GM18499 (cell line): ENCODE measurements around the gene CREM.
"Not testable (repeated sequence)": the region's sequence is repeated elsewhere in the genome, so short reads cannot be mapped to it uniquely, and the experiment has no call there.

Experiments
- ATAC-seq: cut with Tn5 transposase; IDR thresholded peaks from one replicate; pipeline ENCODE4 v1.9.1; 2021; ENCODE audit warnings: moderate number of reproducible peaks; ENCODE audit not compliant: insufficient read depth, unreplicated experiment

Gene CREM

DNA sequence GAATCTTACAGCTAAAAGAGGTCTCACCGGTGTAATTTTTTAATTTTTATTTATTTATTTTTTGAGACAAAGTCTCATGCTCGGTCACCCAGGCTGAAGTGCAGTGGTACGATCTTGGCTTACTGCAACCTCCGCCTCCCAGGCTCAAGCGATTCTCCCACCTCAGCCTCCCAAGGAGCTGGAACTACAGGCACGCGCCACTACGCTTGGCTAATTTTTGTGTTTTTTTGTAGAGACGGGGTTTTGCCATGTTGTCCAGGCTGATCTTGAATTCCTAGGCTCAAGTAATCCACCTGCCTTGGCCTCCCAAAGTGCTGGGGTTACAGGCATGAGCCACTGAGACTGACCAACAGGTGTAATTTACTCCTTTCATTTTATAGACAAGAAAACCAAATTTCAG is 90.3 kb downstream of the CREM start:
- not testable (repeated sequence) for ATAC-seq

DNA sequence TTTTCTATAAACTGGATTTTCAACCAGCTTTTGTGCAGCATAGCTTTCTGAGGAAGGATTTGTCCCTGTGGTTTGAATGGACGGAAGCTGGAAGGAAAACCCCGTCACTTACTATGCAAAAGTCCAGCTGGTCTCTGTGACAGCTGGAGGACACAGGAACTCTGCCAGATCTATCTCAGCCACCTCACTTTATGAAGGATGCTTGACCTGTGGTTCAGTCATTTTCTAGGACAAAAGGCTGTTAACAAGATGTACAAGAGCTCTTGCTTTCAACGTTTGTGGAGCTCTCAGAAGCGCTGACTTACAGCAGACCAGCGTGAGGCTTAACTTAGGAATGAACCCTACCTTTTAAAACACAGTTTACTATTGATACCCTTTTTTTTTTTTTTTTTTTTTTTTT is 90.8 kb downstream of the CREM start:
- ATAC-seq, result no peak

DNA sequence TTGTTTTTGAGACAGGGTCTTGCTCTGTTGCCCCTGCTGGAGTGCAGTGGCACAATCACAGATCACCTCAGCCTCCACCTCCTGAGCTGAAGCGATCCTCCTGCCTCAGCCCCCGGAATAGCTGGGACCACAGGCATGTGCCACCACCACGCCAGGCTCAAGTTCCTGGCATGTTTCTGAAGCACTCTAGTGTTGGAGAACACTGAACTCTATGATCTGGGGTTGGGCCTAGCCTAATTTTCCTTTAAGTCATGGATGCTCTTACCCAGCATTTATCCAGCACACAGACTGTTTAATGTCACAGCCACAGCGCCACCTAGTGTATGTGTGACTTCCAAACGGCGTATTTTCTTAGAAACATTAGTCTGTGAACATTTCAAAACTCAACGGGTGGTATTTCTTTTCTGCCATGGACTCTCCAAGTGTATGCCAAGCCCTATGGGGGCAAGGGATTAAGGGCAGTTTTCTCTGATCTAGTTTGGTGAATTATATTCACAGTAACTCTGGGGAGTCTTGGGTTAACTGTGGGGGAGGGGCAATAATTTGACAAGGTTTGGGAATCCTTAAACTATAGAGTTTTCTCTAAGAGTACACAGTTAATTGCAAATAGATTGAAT is 91.8 kb downstream of the CREM start:
- no peak for ATAC-seq

DNA sequence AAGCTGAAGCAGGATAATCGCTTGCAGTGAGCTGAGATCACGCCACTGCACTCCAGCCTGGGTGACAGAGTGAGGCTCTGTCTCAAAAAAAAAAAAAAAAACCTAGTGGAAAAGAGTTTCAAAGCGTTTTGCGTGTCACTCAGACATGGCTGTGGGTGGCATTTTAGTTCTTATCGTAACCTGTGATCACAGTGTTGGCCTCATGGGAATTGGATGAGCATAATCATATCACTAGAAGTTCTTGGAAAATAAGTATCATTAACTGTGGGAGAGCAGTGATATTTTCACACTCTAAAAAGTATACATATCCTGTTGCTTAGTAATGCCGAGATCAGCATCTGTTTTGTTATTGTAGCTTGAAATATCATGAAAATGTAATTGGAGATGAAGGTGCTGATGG is 92.6 kb downstream of the CREM start:
- ATAC-seq, result no peak

DNA sequence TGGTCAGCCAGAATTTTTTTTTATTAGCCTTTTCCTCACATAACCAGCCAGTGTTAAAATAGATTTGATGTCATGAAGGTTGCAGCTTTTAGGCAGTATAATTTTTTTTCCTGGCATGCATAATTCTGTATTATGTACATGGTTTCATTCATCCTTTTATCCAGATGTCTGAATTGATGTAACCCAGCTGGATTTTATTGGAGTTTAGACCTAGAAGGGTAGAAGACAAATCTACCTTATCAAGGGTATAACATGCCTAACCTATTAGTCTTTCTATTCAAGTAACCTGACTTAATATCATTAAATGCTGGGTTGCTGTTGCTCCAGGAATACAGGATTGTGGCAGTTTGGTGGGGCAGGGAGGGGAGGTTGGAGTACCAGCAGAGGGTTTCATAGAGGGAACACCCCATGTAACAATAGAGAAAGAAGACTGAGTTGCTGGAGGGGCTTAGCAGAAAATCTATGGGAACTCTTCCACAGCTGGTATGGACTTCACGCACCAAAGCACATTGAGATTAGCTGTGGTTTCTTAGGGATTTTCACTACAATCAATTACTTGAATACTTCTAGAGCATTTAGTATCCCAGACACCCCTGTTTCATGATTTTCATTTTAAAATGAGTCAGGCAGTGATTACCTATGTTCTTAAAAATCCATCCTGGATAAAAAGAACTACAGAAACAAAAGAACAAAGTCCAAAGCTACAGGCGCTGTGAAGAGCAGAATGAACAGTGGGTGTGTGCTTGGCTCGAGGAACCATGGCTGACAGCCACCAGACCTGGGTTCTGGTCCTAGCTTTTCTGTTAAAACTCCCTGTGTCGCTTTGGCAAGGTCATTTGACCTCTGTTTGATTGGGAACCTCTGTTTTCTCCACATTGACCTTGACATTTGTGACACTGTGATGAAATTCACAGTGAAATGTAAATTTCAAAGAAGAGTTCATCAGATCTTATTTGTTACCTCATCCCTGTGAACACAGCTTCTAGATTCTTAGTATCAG is 93.5 kb downstream of the CREM start:
- no peak for ATAC-seq

DNA sequence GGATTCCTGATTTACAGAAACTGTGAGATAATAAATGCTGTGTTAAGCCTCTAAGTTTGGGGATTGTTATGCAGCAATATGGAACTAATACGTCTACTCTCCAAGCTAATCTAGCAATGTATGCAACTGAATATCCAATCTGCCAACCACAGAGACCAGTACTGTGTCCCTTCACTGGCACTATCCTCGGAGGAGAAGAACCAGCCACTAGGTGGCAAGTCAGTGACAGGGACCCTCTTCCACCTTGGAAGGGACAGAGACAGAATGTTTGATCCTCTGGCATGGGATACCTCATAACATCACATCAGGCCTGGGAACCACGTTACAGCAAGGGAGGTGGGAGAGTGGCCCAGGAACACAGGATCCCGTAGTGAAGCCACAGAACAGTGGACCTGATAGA is 96.4 kb downstream of the CREM start:
- ATAC-seq, result no peak

DNA sequence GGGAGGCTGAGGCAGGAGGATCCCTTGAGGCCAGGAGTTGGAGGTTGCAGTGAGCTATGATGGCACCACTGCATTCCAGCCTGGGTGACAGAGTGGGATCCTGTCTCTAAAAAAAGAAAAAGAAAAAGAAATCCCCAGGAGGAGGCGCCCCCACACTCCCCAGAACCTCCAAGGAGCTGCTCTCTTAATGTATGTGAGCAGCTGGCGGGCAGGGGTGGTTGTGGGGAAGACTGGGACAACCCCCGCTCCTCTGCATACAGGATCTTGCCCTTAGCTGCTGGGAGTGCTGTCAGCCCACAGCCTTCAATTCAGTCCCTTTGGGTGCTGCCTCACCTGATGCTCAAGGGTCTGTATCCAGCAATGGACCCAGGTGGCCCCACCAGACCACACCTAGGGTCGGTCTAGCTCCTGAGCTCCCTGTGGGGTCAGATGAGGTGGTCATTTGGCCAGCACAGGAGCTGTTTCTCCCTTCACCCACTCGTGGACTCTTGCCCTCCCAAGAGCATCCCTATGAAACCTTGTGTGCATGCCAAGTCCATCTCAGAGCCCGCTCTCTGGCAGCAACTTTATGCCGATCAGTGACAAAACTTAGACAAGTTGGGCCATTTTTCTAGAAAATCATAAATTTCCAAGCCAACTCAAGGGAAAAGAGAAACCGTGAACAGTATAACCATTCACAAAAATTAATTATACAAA is 97.5 kb downstream of the CREM start:
- no peak for ATAC-seq

DNA sequence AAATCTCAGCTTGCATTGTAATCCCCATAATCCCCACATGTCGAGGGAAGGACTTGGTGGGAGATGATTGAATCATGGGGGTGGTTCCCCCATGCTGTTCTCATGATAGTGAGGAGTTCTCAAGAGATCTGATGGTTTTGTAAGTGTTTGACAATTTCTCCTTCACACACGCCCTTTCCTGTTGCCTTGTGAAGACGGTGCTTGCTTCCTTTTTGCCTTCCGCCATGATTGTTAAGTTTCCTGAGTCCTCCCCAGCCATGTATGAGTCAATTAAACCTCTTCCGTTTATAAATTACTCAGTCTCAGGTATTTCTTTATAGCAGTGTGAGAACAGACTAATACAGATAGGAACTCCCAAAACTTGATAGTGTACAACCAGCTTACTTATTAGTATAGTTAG is 98.6 kb downstream of the CREM start:
- no peak for ATAC-seq

DNA sequence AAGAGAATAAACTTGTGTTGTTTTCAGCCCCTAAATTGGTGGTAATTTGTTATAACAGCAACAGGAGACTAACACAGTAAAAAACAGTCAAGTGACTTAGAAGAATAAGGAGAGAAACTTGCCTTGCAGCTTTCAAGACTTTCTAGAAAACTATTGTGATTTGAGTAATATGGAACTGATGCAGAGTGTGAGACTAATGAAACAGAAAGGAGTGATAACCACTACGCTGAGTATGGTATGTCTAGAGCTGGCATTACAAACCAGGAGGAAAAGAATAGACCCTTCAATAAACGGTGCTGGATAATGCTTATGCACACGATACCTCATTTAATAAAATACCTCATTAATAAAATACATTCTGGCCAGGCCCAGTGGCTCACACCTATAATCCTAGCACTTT is 99.9 kb downstream of the CREM start:
- ATAC-seq, result no peak

DNA sequence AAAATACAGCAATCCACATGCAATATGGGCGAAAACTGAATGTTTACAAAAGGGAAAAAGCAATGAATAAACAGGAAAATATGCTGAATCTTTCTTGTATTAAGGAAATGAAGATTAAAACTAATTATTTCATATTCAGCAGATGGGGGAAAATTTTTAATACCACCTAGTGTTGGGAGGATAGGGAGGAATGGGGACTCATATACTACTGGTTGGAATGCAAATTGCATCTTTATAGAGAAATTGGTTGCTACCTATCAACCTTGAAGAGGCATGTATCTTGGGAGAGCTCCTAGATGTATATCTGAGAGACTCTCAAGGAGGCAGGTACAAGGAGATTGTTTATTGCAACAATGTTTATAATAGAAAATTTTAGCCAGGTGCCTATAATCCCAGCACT is 101.4 kb downstream of the CREM start:
- no peak for ATAC-seq

DNA sequence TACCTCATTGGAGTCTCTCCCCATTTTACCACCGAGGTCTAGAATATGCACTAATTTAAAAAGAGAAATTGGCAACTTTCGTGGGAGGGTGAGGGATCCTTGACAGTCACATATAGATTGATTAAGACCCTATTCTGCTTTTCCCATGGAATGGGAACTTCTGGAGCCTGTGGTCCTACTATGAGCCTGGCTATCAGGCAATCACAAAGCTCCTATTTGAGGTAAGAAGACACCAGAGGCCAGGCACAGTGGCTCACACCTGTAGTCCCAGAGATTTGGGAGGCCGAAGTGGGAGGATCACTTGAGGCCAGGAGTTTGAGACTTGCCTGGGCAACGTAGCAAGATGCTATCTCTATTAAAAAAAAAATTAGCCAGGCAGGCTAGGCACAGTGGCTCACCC is 105.0 kb downstream of the CREM start:
- no peak for ATAC-seq

DNA sequence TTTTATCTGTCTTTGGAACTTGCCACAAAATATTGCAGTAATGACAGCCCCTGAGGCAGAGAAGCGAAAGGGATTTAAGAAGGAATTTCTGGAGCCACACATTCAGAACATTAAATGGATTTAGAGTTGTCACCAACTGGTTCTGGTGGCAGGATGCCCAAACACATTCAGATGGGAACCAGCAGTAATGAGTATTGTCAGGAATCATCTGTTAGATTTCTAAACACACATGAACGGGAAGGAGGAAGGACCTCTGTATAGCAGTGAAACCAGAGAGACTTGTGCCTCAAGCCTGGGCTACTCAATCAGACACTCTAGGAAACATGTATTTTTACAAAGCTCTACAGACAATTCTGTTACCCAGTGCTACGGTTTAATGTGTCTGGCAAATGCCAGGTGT is 105.9 kb downstream of the CREM start:
- no peak for ATAC-seq

DNA sequence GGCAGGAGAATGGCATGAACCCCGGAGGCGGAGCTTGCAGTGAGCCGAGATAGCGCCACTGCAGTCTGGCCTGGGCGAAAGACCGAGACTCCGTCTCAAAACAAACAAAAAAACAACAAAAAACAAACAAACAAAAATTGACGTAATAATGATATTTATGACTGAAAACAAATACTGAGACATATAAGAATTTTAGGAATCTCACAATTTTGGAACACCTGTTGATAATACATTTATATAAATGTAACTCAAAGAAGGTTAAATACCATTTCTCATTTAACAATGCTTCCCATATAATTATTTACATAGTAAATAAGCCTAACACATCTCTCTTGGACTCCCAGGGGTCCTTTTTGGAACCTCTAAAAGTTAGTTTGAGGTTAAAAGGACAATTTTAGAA is 107.4 kb downstream of the CREM start:
- ATAC-seq, result no peak

DNA sequence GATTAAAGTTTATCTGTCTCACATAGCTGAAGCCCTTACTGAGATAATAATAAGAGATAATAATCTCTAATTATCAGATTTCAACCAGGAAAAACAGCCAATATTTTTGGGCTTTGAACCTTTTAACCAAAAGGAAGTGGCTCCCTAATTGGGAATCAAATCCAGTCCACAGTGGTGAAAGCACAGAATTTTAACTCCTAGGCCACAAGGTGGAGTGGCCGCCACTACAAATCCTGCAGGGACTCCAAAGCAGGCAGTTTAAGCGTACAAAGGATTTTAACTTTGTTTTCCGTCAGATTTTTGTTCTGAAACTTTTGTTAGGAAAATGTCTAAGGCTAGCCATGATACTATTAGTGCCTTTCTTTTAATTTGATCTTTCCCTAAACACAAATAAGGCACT is 110.1 kb downstream of the CREM start:
- no peak for ATAC-seq

DNA sequence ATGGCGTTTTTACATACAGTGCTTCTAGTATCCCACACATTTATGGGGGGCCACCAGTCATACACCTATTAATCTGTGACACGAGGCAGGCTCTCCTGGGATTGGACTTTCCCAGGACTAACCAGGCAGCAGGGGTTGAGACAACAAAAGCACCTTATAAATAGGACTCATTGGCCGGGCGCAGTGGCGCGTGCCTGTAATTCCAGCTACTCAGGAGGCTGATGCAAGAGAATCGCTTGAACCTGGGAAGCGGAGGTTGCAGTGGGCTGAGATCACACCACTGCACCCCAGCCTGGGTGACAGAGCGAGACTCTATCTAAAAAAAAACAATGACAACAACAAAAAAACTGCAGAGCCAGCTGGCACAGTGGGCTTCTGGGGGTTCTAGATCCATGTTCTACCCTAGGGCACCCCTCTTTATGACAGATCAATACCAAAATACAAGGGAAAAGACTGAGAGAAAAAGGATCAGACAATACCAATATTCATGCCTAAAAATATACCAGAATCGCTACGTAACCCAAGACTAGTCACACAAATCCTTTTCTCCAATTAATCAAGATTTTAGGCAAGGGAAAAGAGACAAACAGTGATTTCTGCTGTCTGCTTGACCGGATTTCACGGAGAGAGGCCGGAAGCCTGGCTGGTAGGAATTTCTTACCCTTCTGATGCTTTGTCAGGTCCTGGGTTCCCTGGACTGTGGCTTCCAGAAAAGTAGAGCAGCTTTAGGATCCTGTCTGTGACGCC is 111.3 kb downstream of the CREM start:
- ATAC-seq, result no peak

DNA sequence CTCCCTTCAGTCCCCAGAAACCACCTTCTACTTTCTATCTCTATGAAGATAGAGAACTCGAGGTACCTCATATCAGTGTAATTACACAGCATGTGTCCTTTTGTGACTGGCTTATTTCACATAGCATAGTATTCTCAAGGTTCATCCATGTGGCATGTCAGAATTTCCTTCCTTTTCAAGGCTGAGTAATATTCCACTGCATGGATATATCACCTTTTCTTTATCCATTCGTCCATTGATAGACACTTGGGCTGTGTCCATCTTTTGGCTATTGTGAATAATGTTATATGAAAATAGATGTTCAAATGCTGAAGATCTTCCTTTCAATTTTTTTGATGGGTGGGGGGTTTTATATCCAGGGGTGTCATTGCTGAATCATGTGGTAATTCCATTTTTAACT is 117.9 kb downstream of the CREM start:
- no peak for ATAC-seq

DNA sequence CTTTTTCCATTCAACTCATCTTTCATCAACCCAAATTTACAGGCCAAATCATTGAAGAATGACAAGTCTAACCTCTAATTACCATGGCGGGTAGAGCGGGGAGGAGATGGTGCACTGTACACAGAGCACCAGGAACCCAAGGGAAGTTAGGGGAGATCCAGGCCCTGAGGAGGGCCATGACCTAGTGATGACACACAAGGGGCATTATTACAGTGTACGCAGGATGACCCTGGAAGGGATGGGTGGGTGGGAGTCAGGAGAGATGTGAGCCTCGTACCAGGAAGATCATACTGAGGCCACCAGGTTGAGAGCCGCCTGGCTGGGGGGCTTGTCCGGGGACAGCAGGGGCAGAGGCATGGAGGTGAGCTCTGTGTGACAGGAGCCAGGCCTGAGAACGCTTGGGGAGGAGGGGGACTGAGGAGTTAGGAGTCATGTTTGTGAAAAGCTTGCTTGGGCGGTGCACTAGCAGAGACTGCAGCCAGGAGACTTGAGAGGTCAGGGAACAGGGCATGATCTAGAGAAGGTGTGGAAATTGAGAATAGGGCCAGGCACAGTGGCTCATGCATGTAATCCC is 120.2 kb downstream of the CREM start:
- no peak for ATAC-seq

DNA sequence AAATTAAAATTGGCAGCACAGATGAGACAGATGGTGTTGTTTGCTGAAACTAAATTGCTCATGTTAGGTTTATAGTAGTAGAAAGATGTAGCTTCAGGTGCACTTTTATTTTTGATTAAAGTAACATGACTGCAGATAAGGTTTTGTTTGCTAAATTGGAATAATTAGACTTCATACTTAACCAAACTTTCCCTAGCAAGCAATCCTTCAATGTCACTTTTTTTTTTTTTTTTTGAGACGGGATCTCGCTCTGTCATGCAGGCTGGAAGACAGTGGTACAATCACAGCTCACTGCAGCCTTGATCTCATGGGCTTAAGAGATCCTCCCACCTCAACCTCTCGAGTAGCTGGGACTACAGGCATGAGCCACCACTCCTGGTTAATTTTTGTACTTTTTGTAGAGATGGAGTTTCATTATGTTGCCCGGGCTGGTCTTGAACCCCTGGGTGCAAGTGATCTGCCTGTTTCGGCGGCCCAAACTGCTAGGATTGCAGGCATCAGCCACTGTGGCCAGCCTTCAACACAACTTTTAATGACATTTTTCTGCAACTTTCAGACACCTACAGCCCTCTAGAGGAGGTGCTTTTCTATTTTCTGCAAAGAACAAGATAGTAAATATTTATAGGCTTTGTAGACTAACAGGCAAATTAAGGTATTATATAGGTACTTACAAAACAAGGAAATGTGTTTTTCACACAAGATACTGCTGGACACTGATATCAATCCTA is 124.9 kb downstream of the CREM start:
- no peak for ATAC-seq
